SHP77 treated with DMSO at 0.1 percent for 48 hours (cell line): Measurements from ENCODE around the gene STK24.

Experiments
- DNase-seq: peaks from one replicate; lab custom pipeline; 2025; lab: John Stamatoyannopoulos, UW

Gene STK24

GRCh38 chr13:98532254-98532653, 44.7 kb downstream of the STK24 start:
- no peak for DNase-seq

- no peak for DNase-seq
Observed at GRCh38 chr13:98530217-98530616, 46.7 kb downstream of the STK24 start.

- no peak for DNase-seq
Observed at GRCh38 chr13:98529171-98529570, 47.7 kb downstream of the STK24 start.

GRCh38 chr13:98528663-98529064, 48.2 kb downstream of the STK24 start:
- DNase-seq, result no peak

GRCh38 chr13:98527526-98527925, 49.4 kb downstream of the STK24 start:
- no peak for DNase-seq

- no peak for DNase-seq
Observed at GRCh38 chr13:98526182-98526512, 50.8 kb downstream of the STK24 start.

- no peak for DNase-seq
Observed at GRCh38 chr13:98525456-98526181, 51.3 kb downstream of the STK24 start.

- DNase-seq, result no peak
Observed at GRCh38 chr13:98524793-98525192, 52.1 kb downstream of the STK24 start.

- no peak for DNase-seq
Observed at GRCh38 chr13:98524391-98524790, 52.5 kb downstream of the STK24 start.

GRCh38 chr13:98523455-98524102, 53.3 kb downstream of the STK24 start:
- DNase-seq, result no peak

GRCh38 chr13:98522371-98522770, 54.5 kb downstream of the STK24 start:
- no peak for DNase-seq

- no peak for DNase-seq
Observed at GRCh38 chr13:98521461-98522247, 55.3 kb downstream of the STK24 start.

- no peak for DNase-seq
Observed at GRCh38 chr13:98520674-98521449, 56.0 kb downstream of the STK24 start.

- no peak for DNase-seq
Observed at GRCh38 chr13:98519976-98520375, 56.9 kb downstream of the STK24 start.

- DNase-seq, result no peak
Observed at GRCh38 chr13:98517576-98518310, 59.2 kb downstream of the STK24 start.

GRCh38 chr13:98515818-98516465, 61.0 kb downstream of the STK24 start:
- DNase-seq, result no peak

- DNase-seq, result no peak
Observed at GRCh38 chr13:98514288-98514687, 62.6 kb downstream of the STK24 start.

- DNase-seq, result no peak
Observed at GRCh38 chr13:98513837-98514236, 63.1 kb downstream of the STK24 start.

- no peak for DNase-seq
Observed at GRCh38 chr13:98512774-98513665, 63.9 kb downstream of the STK24 start.

GRCh38 chr13:98511435-98511834, 65.5 kb downstream of the STK24 start:
- DNase-seq, result no peak
